Right lobe of liver (tissue), 6 donors: Measurements from ENCODE around the gene UQCRC1. TPM values are rescaled to one million over a fixed set of nuclear protein-coding genes. Genes with fewer than 3 reads are reported as not detected.

Experiments
- ATAC-seq, 4 donors: fragments of 200-7000 bp; cut with Tn5 transposase; one replicate each; pipeline ENCODE4 v1.9.1; 2020; ENCODE audit warnings: mild to moderate bottlenecking in 4 of 4, moderate library complexity in 4 of 4
- DNase-seq, 3 donors: peaks; one replicate each; pipeline ENCODE4 v3.0.0-alpha.2; 2020
- H3K27ac ChIP-seq, 3 donors: fragments of 200-600 bp; one replicate each; pipeline ENCODE4 v1.8.0; 2022
- H3K27me3 ChIP-seq, 2 donors: fragments of 200-600 bp; one replicate each; pipeline ENCODE4 v1.8.0; 2022
- H3K36me3 ChIP-seq, 4 donors: fragments of 200-600 bp; sonication (generic) in 1 of 4; one replicate each; pipeline versions ENCODE4 v1.5.1 to v1.8.0; 2017 to 2022; ENCODE audit warnings: control low read depth in 1 of 4
- H3K4me1 ChIP-seq, 4 donors: fragments of 200-600 bp; sonication (generic) in 1 of 4; one replicate each; pipeline versions ENCODE4 v1.5.1 to v1.8.0; 2017 to 2022; ENCODE audit warnings: control low read depth in 1 of 4
- H3K4me3 ChIP-seq, 3 donors: fragments of 200-600 bp; one replicate each; pipeline ENCODE4 v1.8.0; 2022
- H3K9me3 ChIP-seq, 4 donors: fragments of 200-600 bp; sonication (generic) in 1 of 4; one replicate each; pipeline versions ENCODE4 v1.5.1 to v1.8.0; 2017 to 2022; ENCODE audit warnings: control low read depth in 1 of 4
- CTCF ChIP-seq, 4 donors: fragments of 200-600 bp in 3 of 4; fragments of 450-650 bp in 1 of 4; IDR thresholded peaks; one replicate each; pipeline versions ENCODE4 v1.5.1 to v1.8.0; 2016 to 2022; ENCODE audit warnings: antibody characterized with exemption in 4 of 4, mild to moderate bottlenecking in 2 of 4
- POLR2A ChIP-seq: fragments of 450-650 bp; IDR thresholded peaks from one replicate; pipeline ENCODE4 v1.6.1; 2017; ENCODE audit warnings: antibody characterized with exemption, mild to moderate bottlenecking
- WGBS: methylation state at CpG from one replicate; pipeline ENCODE4 v1.1.6; 2018; ENCODE audit warnings: low coverage, low lambda C conversion rate; ENCODE audit not compliant: insufficient coverage; ENCODE audit errors: missing lambda C conversion rate; 5-methylcytosine and 5-hydroxymethylcytosine counted together
- intact Hi-C, 2 donors: fragments of 100-400 bp; cut with DNase I; formaldehyde crosslinking; loops; one replicate each; pipeline versions ENCODE4 v1.11.2 to v1.14.1; 2022
- total RNA-seq, 6 experiments: library from RNA; depleted of rRNA in 2 of 6; stranded (reverse); fragments of >200 nt in 2 of 6; fragmentation: NEBNext Ultra II Directional in 3 of 6; extraction: Animal tissue kit (Norgen Biotek cat#: 25700) in 3 of 6; gene quantifications; one replicate each; pipeline versions ENCODE4 v1.1.0 to v1.2.4, GENCODE V29; 2016 to 2023
- donor health status: DM: no; HTN: yes; CAD: no.
- donor health status: DM: no; HTN: no; CAD: no.
- donor health status: DM: no; HTN: no; CAD: no.
- donor health status: DM: no; HTN: yes; CAD: no.
- donor health status: DM: no; HTN: yes; CAD: no.

Gene UQCRC1
- total RNA-seq, 6 experiments from 2014 or later: 176 to 329 (median 213) TPM

GRCh38 chr3:48631516-48632448 lies 22.3 kb upstream of the UQCRC1 start:
- H3K4me3 ChIP-seq: no peak overlapping the region
- peaks cover 0 to 11% (median 0%) of the 10 kb centered on the region in 4 donors for H3K4me1 ChIP-seq
- no peak for ATAC-seq
- no peaks in the 10 kb centered on the region for H3K27me3 ChIP-seq
- peaks cover 0 to 7% (median 0%) of the 10 kb centered on the region in 4 donors for H3K36me3 ChIP-seq
- H3K9me3 ChIP-seq: no peaks in the 10 kb centered on the region
- no peak for DNase-seq
- intact Hi-C loops: no loop called here
- 98% methylated on average over 9 of the region's 22 CpGs for WGBS
- no peak overlapping the region for H3K27ac ChIP-seq
- TF ChIP-seq POLR2A (no peak), CTCF (IDR thresholded peaks at IDR 0.05) (no peak)

GRCh38 chr3:48630833-48631232 lies 21.4 kb upstream of the UQCRC1 start:
- WGBS: no CpG with 5 or more reads among the region's 12 CpGs
- ATAC-seq: no peak
- H3K36me3 ChIP-seq: peaks cover 0 to 7% (median 0%) of the 10 kb centered on the region in 4 donors
- H3K27me3 ChIP-seq: no peaks in the 10 kb centered on the region
- TF ChIP-seq POLR2A: no peak
- TF ChIP-seq CTCF (IDR thresholded peaks at IDR 0.05): no peak
- no peak overlapping the region for H3K4me3 ChIP-seq
- no peak overlapping the region for H3K27ac ChIP-seq
- intact Hi-C loops: no loop called here
- H3K4me1 ChIP-seq: peaks cover 0 to 11% (median 0%) of the 10 kb centered on the region in 4 donors
- no peaks in the 10 kb centered on the region for H3K9me3 ChIP-seq
- DNase-seq: no peak

GRCh38 chr3:48630407-48630806 lies 21.0 kb upstream of the UQCRC1 start:
- no CpG with 5 or more reads among the region's 8 CpGs for WGBS
- no peaks in the 10 kb centered on the region for H3K9me3 ChIP-seq
- peaks cover 0 to 7% (median 0%) of the 10 kb centered on the region in 4 donors for H3K36me3 ChIP-seq
- DNase-seq: no peak
- intact Hi-C loops: no loop called here
- peaks cover 0 to 11% (median 0%) of the 10 kb centered on the region in 4 donors for H3K4me1 ChIP-seq
- no peak overlapping the region for H3K27ac ChIP-seq
- ATAC-seq: no peak
- TF ChIP-seq CTCF (IDR thresholded peaks at IDR 0.05): no peak
- no peak for TF ChIP-seq POLR2A
- no peaks in the 10 kb centered on the region for H3K27me3 ChIP-seq
- H3K4me3 ChIP-seq: no peak overlapping the region

GRCh38 chr3:48629894-48630293 lies 20.4 kb upstream of the UQCRC1 start:
- H3K27ac ChIP-seq: no peak overlapping the region
- ATAC-seq: no peak
- no peaks in the 10 kb centered on the region for H3K27me3 ChIP-seq
- no peak for DNase-seq
- WGBS: 100% methylated on average over 3 of the region's 12 CpGs
- H3K4me1 ChIP-seq: peaks cover 0 to 9% (median 0%) of the 10 kb centered on the region in 4 donors
- no peak for TF ChIP-seq POLR2A
- no peak for TF ChIP-seq CTCF (IDR thresholded peaks at IDR 0.05)
- intact Hi-C loops: no loop called here
- no peaks in the 10 kb centered on the region for H3K9me3 ChIP-seq
- H3K4me3 ChIP-seq: no peak overlapping the region
- peaks cover 0 to 7% (median 0%) of the 10 kb centered on the region in 4 donors for H3K36me3 ChIP-seq
